Sigmoid colon (tissue), 7 donors: ENCODE results near the gene SIK2. TPM values are rescaled to one million over a fixed set of nuclear protein-coding genes. Genes with fewer than 3 reads are reported as not detected.

Source experiments
- DNase-seq: peaks from one replicate; pipeline ENCODE4 v3.0.0-alpha.2; 2019
- H3K27ac ChIP-seq, 4 donors: fragments of 200-600 bp; sonication (generic); one replicate each; pipeline ENCODE4 v1.5.1; 2016 to 2019; ENCODE audit warnings: mild to moderate bottlenecking in 1 of 4
- H3K27me3 ChIP-seq, 3 donors: fragments of 200-600 bp; sonication (generic); one replicate each; pipeline ENCODE4 v1.5.1; 2019; ENCODE audit warnings: mild to moderate bottlenecking in 1 of 3
- H3K36me3 ChIP-seq, 4 donors: fragments of 200-600 bp; sonication (generic); one replicate each; pipeline ENCODE4 v1.5.1; 2016 to 2019
- H3K4me1 ChIP-seq, 4 donors: fragments of 200-600 bp; sonication (generic); one replicate each; pipeline ENCODE4 v1.5.1; 2017 to 2019
- H3K4me3 ChIP-seq, 4 donors: fragments of 200-600 bp; sonication (generic); one replicate each; pipeline ENCODE4 v1.5.1; 2017 to 2019; ENCODE audit warnings: mild to moderate bottlenecking in 2 of 4, moderate library complexity in 1 of 4
- H3K9me3 ChIP-seq, 4 donors: fragments of 200-600 bp in 3 of 4; sonication (generic) in 3 of 4; one replicate each; pipeline versions ENCODE4 v1.5.1 to v1.6.1; 2013 to 2019
- EP300 ChIP-seq, 4 donors: sonication (generic); formaldehyde crosslinking; IDR thresholded peaks; one replicate each; pipeline ENCODE4 v1.6.1; 2017; ENCODE audit warnings: antibody characterized with exemption in 4 of 4
- POLR2A ChIP-seq, 2 donors: fragments of 450-650 bp; IDR thresholded peaks; one replicate each; pipeline ENCODE4 v1.6.1; 2016; ENCODE audit warnings: antibody characterized with exemption in 2 of 2, mild to moderate bottlenecking in 2 of 2, moderate library complexity in 2 of 2
- POLR2AphosphoS5 ChIP-seq, 4 donors: sonication (generic); formaldehyde crosslinking; IDR thresholded peaks; one replicate each; pipeline ENCODE4 v1.6.1; 2017; ENCODE audit warnings: antibody characterized with exemption in 4 of 4
- WGBS, 2 donors: extraction: QIAGEN DNeasy Blood & Tissue Kit; methylation state at CpG; one replicate each; pipeline ENCODE4 v1.1.7; 2013; 5-methylcytosine and 5-hydroxymethylcytosine counted together
- intact Hi-C: fragments of 100-400 bp; cut with DNase I; formaldehyde crosslinking; loops from one replicate; pipeline ENCODE4 v1.15.1; 2023
- polyA plus RNA-seq, 3 donors: library from polyadenylated mRNA; stranded (reverse); fragments of 200-250 nt; gene quantifications; one replicate each; pipeline ENCODE4 v1.2.3, GENCODE V29; 2013
- total RNA-seq, 4 donors: library from RNA; depleted of rRNA; stranded (reverse); fragments of >200 nt; gene quantifications; one replicate each; pipeline ENCODE4 v1.1.0, GENCODE V29; 2016
- TF ChIP-seq, protein P1 (sequence below), 4 experiments: fragments of 450-650 bp in 3 of 4; fragments of 200-600 bp in 1 of 4; IDR thresholded peaks; one replicate each; pipeline ENCODE4 v1.5.1; 2016 to 2019; ENCODE audit warnings: antibody characterized with exemption in 4 of 4, mild to moderate bottlenecking in 3 of 4, moderate library complexity in 2 of 4
- donor health status: healthy with polysubstance abuse.
- donor health status: Bipolar disorder and iron deficiency.
- donor health status: healthy.

Gene SIK2
- total and polyA plus RNA-seq, 7 donors: 4.8 to 14.1 (median 10.7) TPM

DNA sequence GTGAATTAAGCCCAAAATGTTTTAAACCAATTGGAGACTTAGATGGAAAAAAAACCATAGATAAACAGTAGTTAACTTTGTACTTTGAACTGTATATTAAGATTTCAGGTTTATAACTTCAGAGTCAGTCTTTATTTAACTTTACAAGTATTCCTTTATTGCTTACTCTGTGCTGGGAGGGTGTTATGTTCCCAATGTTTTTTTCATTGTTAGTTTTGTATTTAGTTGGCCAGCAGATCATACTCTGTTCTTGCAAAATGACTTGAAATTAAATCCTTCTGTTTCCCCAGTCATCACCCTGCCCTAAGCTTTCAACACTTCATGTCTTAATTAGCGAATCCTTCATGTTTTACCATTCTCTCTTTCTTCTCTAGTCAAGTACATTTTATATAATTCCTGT lies 25.3 kb downstream of the SIK2 start:
- Histone ChIP-seq H3K27ac (no peak overlapping the region), H3K36me3 (peaks cover 0 to 4% (median 2%) of the 10 kb centered on the region in 4 donors), H3K27me3 (no peaks in the 10 kb centered on the region), H3K4me3 (no peak overlapping the region), H3K9me3 (no peaks in the 10 kb centered on the region), H3K4me1 (peaks cover 0 to 24% (median 13%) of the 10 kb centered on the region in 4 donors)
- no peak for TF ChIP-seq POLR2A (IDR thresholded peaks at IDR 0.05)
- TF ChIP-seq, protein P1, sequence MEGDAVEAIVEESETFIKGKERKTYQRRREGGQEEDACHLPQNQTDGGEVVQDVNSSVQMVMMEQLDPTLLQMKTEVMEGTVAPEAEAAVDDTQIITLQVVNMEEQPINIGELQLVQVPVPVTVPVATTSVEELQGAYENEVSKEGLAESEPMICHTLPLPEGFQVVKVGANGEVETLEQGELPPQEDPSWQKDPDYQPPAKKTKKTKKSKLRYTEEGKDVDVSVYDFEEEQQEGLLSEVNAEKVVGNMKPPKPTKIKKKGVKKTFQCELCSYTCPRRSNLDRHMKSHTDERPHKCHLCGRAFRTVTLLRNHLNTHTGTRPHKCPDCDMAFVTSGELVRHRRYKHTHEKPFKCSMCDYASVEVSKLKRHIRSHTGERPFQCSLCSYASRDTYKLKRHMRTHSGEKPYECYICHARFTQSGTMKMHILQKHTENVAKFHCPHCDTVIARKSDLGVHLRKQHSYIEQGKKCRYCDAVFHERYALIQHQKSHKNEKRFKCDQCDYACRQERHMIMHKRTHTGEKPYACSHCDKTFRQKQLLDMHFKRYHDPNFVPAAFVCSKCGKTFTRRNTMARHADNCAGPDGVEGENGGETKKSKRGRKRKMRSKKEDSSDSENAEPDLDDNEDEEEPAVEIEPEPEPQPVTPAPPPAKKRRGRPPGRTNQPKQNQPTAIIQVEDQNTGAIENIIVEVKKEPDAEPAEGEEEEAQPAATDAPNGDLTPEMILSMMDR (IDR thresholded peaks at IDR 0.05): no peak
- TF ChIP-seq EP300 (IDR thresholded peaks at IDR 0.05): no peak
- WGBS, 2 donors: 14 to 72% methylated on average over 1 of the region's 1 CpG
- intact Hi-C loops: no loop called here
- DNase-seq: no peak

DNA sequence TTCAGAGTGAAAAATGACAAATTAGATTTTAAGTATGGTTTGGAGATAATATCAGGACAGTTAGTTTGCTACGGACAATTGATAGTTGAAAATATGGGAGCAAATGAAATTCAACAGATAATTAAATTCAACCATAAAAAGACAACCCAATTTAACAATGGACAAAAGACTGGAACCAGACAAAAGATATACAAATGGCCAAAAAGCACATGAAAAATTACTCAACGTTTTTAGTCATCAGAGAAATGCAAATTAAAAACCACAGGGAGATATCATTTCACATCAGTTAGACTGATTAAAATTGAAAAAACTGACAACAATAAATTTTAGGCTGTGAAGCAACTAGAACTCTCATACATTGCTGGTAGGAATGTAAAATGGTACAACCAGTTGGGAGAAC lies 27.2 kb downstream of the SIK2 start:
- no peak overlapping the region for H3K4me3 ChIP-seq
- no peak for TF ChIP-seq POLR2A (IDR thresholded peaks at IDR 0.05)
- TF ChIP-seq POLR2AphosphoS5 (IDR thresholded peaks at IDR 0.05): no peak
- TF ChIP-seq, protein P1 (IDR thresholded peaks at IDR 0.05): no peak
- no peak for TF ChIP-seq EP300 (IDR thresholded peaks at IDR 0.05)
- no peak for DNase-seq
- no peaks in the 10 kb centered on the region for H3K9me3 ChIP-seq
- H3K4me1 ChIP-seq: peaks cover 0 to 25% (median 14%) of the 10 kb centered on the region in 4 donors
- 69 to 79% methylated on average over 2 of the region's 2 CpGs for WGBS, 2 donors
- intact Hi-C loops: no loop called here
- H3K36me3 ChIP-seq: peaks cover 0 to 4% (median 0%) of the 10 kb centered on the region in 4 donors
- no peak overlapping the region for H3K27ac ChIP-seq
- no peaks in the 10 kb centered on the region for H3K27me3 ChIP-seq

GRCh38 chr11:111631024-111631665 lies 28.9 kb downstream of the SIK2 start:
- peaks cover 0 to 39% (median 25%) of the 10 kb centered on the region in 4 donors for H3K4me1 ChIP-seq
- no peak for TF ChIP-seq EP300 (IDR thresholded peaks at IDR 0.05)
- TF ChIP-seq, protein P1 (IDR thresholded peaks at IDR 0.05): no peak
- TF ChIP-seq POLR2A (IDR thresholded peaks at IDR 0.05): no peak
- TF ChIP-seq POLR2AphosphoS5 (IDR thresholded peaks at IDR 0.05): no peak
- no peak for DNase-seq
- H3K36me3 ChIP-seq: peaks cover 0 to 4% (median 0%) of the 10 kb centered on the region in 4 donors
- H3K27ac ChIP-seq: no peak overlapping the region
- H3K9me3 ChIP-seq: no peaks in the 10 kb centered on the region
- no peaks in the 10 kb centered on the region for H3K27me3 ChIP-seq
- no peak overlapping the region for H3K4me3 ChIP-seq
- intact Hi-C loops: no loop called here

- no peak overlapping the region for H3K27ac ChIP-seq
Observed at GRCh38 chr11:111631666-111632039, 29.4 kb downstream of the SIK2 start.

More at GRCh38 chr11:111631666-111632039, 29.4 kb downstream of the SIK2 start:
- H3K4me1 ChIP-seq: peaks cover 0 to 37% (median 27%) of the 10 kb centered on the region in 4 donors
- no peak for TF ChIP-seq POLR2AphosphoS5 (IDR thresholded peaks at IDR 0.05)
- TF ChIP-seq, protein P1 (IDR thresholded peaks at IDR 0.05): no peak
- TF ChIP-seq POLR2A (IDR thresholded peaks at IDR 0.05): no peak
- TF ChIP-seq EP300 (IDR thresholded peaks at IDR 0.05): no peak
- H3K27me3 ChIP-seq: no peaks in the 10 kb centered on the region
- no peak overlapping the region for H3K4me3 ChIP-seq
- peaks cover 0 to 4% (median 0%) of the 10 kb centered on the region in 4 donors for H3K36me3 ChIP-seq
- intact Hi-C loops: no loop called here
- DNase-seq: no peak
- 55 to 61% methylated on average over 3 of the region's 3 CpGs for WGBS, 2 donors
- no peaks in the 10 kb centered on the region for H3K9me3 ChIP-seq
